ACHN (cell line): Measurements from ENCODE around the gene BYSL.
A peak's percentile ranks its signal among the peaks of the same experiment; 100 is the strongest.

Experiments
- DNase-seq: peaks from one replicate; pipeline ENCODE4 v3.0.0-alpha.2; 2015
- in situ Hi-C: cut with HindIII; loops from 2 replicates; pipeline ENCODE4 v1.10.0; 2017; ENCODE audit warnings: low sequenced_read_pairs, low pct_ligation_motif_present, low pct_unique_long_range_greater_than_20kb

BYSL gene

GRCh38 chr6:41920921-41921711 is at the start of gene BYSL, which contains the start of gene MED20:
TSS of gene BYSL (plus strand) at chr6:41921499. CDS start at chr6:41921563, 64 bp downstream.
TSS of gene MED20 (minus strand) at chr6:41921139. CDS start at chr6:41921018, 121 bp downstream.
- peak; percentile 95 for DNase-seq
- in situ Hi-C loops, result no loop called here

- in situ Hi-C loops, result no loop called here
- no peak for DNase-seq
These were observed 49.6 kb upstream of the BYSL start for GRCh38 chr6:41871691-41872090.

GRCh38 chr6:41872147-41872546 is 49.2 kb upstream of the BYSL start:
- in situ Hi-C loops, result no loop called here
- DNase-seq, result no peak

GRCh38 chr6:41874741-41875140 is 46.6 kb upstream of the BYSL start:
- in situ Hi-C loops, result no loop called here

GRCh38 chr6:41877051-41877680 is 44.1 kb upstream of the BYSL start:
- no peak for DNase-seq
- in situ Hi-C loops, result no loop called here

More at GRCh38 chr6:41874741-41875140, 46.6 kb upstream of the BYSL start:
- no peak for DNase-seq

- in situ Hi-C loops, result no loop called here
- DNase-seq, result peak; percentile 71
These were observed 43.1 kb upstream of the BYSL start for GRCh38 chr6:41878246-41878645.

GRCh38 chr6:41878961-41879405 is 42.3 kb upstream of the BYSL start:
- DNase-seq, result peak; percentile 35
- in situ Hi-C loops, result no loop called here

- DNase-seq, result no peak
- in situ Hi-C loops, result no loop called here
These were observed 39.8 kb upstream of the BYSL start for GRCh38 chr6:41881506-41881905.

- DNase-seq, result no peak
- in situ Hi-C loops, result no loop called here
These were observed 36.3 kb upstream of the BYSL start for GRCh38 chr6:41884957-41885356.

GRCh38 chr6:41885930-41886329 is 35.4 kb upstream of the BYSL start:
- no peak for DNase-seq
- in situ Hi-C loops, result no loop called here

- DNase-seq, result no peak
These were observed 34.0 kb upstream of the BYSL start for GRCh38 chr6:41887331-41887751.

GRCh38 chr6:41892921-41893564 is 28.3 kb upstream of the BYSL start:
- in situ Hi-C loops, result no loop called here
- no peak for DNase-seq

More at GRCh38 chr6:41887331-41887751, 34.0 kb upstream of the BYSL start:
- in situ Hi-C loops, result no loop called here

GRCh38 chr6:41894366-41895299 is 26.7 kb upstream of the BYSL start:
- DNase-seq, result peak; percentile 4
- in situ Hi-C loops, result no loop called here

GRCh38 chr6:41895300-41896233 is 25.7 kb upstream of the BYSL start, which contains the start of gene USP49:
TSS of gene USP49 (minus strand) at chr6:41895375. CDS start at chr6:41806983, 88,392 bp downstream.
- in situ Hi-C loops, result no loop called here
- peak; percentile 82 for DNase-seq

GRCh38 chr6:41896281-41896680 is 25.0 kb upstream of the BYSL start:
- DNase-seq, result no peak
- in situ Hi-C loops, result no loop called here

GRCh38 chr6:41900861-41901260 is 20.4 kb upstream of the BYSL start:
- no peak for DNase-seq
- in situ Hi-C loops, result no loop called here

GRCh38 chr6:41901882-41902519 is 19.3 kb upstream of the BYSL start:
- peak; percentile 51 for DNase-seq
- in situ Hi-C loops, result no loop called here
